ENCODE measurements around the gene FIBP.
A peak's percentile ranks its signal among the peaks of the same experiment; 100 is the strongest.

Gene FIBP

DNA sequence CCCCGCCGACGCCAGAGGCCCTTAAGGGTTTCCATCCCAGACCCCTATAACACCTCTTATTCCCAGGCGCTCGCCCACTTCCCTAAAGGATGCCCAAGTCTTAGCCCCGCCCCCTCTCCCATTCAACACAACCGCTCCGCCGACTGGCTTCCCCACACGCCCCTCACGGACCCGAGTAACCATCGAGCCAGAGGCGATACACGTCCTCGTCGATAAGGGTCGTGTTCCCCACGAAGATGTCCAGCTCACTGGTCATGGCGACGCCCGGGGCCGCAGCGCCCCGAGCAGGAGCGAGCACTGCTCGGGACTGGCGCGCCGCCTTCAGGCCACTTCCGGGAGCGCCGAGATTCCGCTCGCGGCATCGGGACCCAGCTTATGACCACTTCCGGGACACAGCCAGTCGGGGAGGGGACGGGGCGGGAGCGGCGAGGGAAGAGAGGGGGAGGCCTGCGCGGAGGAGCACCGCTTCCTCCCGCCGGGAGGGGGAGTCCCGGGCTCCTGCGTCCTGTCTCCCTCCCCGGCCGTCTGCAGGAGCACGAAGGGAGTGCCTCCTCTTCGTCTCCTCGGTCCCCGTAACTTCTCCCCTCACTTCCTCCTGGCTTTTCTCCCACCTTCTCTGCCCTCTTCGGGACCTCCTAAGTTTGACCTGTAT, at the start of gene FIBP:
Gene FIBP (minus strand): TSS at position 309 of the 652 bp plus-strand sequence. CDS start 53 bp downstream, at position 256.
- peak; percentile 92 to 93 for DNase-seq (ENCODE audit: low read depth in 1 of 2, low spot score in 1 of 2)

DNA sequence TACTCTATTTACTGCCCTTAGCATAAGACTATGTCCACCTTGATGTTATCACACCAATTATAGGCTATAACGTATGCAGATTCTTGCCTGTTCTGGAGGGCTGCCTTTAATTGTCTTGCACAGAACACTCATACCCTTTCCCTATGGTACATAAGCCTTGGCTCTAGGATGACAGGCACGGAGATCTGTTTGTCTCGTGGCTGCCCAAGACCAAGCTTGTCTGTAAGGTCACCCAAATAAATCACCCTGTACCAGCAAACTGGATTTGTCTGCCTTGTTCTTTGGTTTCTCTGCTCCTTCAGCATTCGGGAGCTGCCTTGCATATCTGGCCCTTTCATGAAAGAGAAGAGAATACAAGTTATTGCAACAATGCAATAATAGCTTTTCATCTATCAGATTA, 49.5 kb upstream of the FIBP start:
- no peak for DNase-seq (ENCODE audit: low read depth in 1 of 2, low spot score in 1 of 2)

DNA sequence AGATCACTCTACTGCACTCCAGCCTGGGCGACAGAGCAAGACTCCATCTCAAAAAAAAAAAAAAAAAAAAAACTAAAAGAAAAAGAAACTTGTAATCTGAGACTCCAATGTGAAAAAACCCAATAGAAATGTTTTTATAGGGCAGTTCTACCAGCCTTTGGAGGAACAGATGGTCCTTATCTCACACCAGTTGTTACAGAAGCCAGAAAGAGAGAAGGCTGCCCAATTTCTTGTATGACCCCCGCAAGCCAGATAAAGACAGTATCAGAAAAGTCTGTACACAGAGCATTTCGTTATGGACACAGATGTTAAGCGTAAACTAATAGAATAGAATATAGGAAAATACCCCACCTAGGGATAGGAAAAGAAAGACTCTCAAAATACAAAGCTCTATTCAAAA, 45.7 kb upstream of the FIBP start:
- DNase-seq (ENCODE audit: low read depth in 1 of 2, low spot score in 1 of 2) = no peak

GRCh38 chr11:65932558-65932919, 44.3 kb upstream of the FIBP start:
- no peak for DNase-seq (ENCODE audit: low read depth in 1 of 2, low spot score in 1 of 2)

DNA sequence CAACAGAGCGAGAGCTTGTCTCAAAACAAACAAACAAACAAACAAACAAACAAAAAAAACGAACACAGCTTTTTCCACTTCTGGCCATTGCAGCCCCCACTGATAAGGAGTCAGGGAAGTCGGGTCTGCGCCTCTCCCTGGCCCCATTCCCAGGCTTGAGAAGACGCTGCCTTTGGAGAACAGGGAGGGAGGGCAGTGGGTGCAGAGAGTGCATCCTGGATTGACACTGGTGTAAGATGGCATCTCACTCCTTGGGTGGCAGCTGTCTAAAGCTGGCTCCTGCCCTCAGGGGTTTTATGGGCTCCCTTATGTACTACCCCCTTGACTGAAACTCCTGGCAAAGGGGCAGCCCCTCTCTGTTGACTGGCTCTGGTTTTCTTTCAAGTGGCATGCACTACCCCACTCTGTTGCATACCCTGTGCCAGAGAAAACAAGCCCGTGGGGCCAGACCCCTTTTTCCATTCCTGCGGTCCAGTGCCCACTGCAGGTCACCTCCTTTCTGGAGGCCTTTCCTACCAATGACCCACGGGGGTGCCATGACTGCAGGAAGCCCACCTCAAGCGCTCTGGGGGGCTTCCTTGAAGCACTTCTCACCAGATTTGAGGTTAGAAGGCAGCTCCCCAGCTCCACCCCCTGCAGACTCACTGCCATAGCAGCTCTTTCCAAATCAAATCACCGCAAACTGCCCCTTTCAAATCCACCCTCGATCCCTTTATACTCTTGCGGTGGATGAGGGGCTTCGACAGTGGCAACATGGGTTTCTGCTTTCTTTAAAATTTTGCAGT, 43.7 kb upstream of the FIBP start:
- DNase-seq (ENCODE audit: low read depth in 1 of 2, low spot score in 1 of 2) = no peak

GRCh38 chr11:65928667-65929066, 40.4 kb upstream of the FIBP start:
- DNase-seq (ENCODE audit: low read depth in 1 of 2, low spot score in 1 of 2) = no peak

DNA sequence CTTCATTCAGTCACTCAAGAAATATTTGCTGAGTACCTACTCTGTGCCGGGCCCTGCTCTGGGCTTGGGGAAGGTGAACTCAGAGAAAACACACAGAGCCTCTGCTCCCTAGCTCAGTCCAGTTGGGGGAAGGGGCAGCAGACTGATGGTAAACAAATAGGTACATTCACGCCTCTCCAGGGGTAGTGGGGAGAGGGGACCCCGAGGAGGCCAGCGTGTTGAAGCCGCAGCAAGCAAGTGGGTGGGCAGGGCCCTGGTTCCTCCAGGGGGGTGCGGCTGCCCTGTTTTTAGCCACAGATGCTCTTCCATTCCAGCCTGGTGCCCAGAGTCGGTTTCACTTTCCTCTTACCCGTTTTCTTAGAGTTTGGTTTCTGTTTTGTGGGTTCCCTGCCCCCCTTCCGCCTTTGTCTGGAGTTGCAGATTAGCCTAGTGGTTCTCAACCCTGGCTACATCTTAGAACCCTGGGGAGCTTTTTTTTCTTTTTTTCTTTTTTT, 39.7 kb upstream of the FIBP start:
- peak; percentile 44 to 58 for DNase-seq (ENCODE audit: low read depth in 1 of 2, low spot score in 1 of 2)

DNA sequence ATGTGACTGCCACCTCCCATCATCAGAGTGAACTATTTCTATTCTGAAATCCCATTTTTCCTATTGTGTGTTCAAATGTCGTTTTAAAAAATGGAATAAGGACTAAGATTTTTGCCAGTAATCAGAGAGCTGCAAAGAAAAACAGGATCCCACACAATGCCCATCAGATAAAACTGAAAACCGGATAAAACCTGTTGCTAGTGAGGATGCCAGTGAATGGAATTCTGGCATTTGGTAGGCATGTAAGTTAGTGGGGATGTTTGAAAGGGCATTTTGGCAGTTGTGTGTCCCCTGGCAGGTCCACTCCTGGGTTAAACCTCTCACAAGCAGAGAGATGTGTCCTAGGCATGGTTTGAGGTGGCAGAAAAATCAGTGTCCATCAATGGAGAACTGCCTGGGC, 37.1 kb upstream of the FIBP start:
- no peak for DNase-seq (ENCODE audit: low read depth in 1 of 2, low spot score in 1 of 2)

- DNase-seq (ENCODE audit: low read depth in 1 of 2, low spot score in 1 of 2) = no peak
Observed at GRCh38 chr11:65922565-65922964, 34.3 kb upstream of the FIBP start.

- DNase-seq (ENCODE audit: low read depth in 1 of 2, low spot score in 1 of 2) = no peak
Observed at GRCh38 chr11:65921876-65922275, 33.6 kb upstream of the FIBP start.

GRCh38 chr11:65921033-65921555, 32.8 kb upstream of the FIBP start:
- DNase-seq (ENCODE audit: low read depth in 1 of 2, low spot score in 1 of 2) = no peak

DNA sequence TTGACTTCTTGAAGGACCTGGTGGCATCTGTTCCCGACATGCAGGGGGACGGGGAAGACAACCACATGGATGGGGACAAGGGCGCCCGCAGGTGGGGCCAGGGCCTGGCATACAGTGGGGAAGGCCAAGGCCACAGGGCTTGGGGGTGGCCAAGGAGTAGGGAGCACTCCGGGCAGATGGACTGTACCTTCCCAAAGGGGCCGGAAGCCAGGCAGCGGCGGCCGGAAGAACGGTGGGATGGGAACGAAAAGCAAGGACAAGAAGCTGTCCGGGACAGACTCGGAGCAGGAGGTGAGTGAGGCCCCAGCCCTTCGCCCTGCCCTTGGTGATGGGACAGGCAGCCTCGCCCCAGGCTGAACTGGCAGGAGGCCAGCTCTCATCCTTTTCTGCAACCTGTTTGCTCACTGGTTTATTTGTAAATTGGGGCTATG, 32.1 kb upstream of the FIBP start:
- no peak for DNase-seq (ENCODE audit: low read depth in 1 of 2, low spot score in 1 of 2)

- DNase-seq (ENCODE audit: low read depth in 1 of 2, low spot score in 1 of 2) = peak in 1 of 2 donors; percentile 28
Observed at GRCh38 chr11:65919573-65920371, 31.5 kb upstream of the FIBP start.

GRCh38 chr11:65919141-65919572, 30.9 kb upstream of the FIBP start, which contains the start of gene DRAP1:
Gene DRAP1 (plus strand): TSS chr11:65919426. CDS start chr11:65919502, 76 bp downstream.
- peak; percentile 98 to 100 for DNase-seq (ENCODE audit: low read depth in 1 of 2, low spot score in 1 of 2)

DNA sequence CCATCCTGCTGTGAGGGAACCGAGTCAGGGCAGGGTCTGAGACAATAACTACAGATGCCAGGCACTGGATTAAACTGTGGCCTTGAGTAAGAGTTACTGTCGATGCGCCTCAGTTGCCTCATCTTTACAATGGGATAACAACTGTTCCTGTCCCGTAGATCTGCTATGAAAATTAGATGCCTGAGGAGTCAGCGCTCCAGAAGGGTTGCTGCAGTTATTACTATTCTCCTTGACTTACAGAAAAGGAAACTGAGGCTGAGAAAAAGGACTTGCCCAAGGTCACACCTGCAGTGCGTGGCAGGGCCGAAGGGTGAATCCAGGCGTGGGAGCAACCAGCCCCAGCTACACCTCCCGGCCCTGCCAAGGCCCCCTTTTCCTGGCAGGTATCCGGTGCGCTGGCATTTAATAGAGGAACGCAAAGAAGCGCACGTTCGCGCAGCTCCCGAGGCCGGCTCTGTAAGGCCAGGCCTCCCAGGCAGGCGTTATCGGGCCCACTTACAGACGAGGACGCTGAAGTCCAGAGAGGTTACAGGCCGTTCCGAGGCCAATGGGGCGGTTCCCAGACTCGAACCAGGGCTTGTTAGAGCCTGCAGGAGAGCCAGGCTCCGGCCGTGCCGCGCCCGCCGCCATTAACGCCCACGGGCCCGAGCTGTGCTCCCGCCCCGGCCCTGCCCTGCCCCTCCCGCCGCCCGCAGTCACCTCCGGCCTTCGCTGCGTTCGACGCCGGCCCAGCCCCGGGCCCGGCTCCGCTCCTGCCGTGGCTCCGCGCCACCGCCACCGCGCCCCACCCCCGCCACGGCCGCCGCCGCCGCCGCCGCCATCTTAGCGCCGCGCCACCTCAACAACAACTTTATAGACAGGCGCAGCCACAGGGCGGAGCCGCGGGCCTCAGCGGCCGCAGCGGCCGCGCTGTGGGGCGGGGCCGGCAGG, 30.2 kb upstream of the FIBP start, which contains the start of gene C11orf68:
Gene C11orf68 (minus strand): TSS at position 852 of the 930 bp plus-strand sequence. CDS start 31 bp downstream, at position 821.
- DNase-seq (ENCODE audit: low read depth in 1 of 2, low spot score in 1 of 2) = peak in 1 of 2 donors; percentile 10

- DNase-seq (ENCODE audit: low read depth in 1 of 2, low spot score in 1 of 2) = no peak
Observed at GRCh38 chr11:65917434-65918210, 29.4 kb upstream of the FIBP start.

DNA sequence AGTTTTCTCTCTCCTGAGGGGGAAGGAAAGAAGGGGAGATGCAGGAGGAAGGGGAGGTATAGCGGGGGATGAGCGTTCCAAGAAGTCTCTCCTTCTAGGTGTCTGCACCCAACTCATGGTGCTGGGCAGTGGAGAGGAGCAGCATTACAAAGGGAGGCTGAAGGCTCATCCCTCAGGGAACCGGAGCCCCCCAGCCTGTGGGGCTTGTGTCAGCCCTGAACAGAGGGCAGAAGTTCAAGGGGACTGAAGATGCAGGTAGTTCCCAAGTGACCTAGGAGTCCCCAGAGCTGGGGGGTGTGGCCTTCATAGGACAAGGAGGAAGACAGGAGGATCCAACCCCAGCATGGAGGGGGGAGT, 28.8 kb upstream of the FIBP start:
- no peak for DNase-seq (ENCODE audit: low read depth in 1 of 2, low spot score in 1 of 2)

GRCh38 chr11:65916391-65916790, 28.1 kb upstream of the FIBP start:
- no peak for DNase-seq (ENCODE audit: low read depth in 1 of 2, low spot score in 1 of 2)

DNA sequence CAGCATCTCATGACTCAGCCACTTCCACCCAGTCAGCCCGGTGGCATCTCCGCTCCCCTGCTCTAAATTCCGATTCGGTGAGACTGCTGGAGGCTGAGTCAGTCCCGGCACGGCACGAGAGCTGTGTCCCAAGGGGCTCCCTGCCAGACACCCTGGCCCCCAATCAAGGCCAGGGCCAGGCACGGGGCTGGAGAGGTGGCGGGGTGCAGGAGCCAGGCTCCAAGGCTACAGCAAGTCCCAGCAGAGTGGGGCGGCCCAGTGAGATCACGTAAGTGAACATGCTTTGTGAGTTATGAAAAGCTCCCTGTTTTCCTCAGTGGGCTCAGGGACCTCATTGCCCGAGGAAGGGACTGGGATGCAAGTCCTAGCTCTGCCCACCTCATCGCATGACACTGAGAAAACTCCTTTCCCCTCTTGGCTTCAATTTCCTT, 27.6 kb upstream of the FIBP start:
- DNase-seq (ENCODE audit: low read depth in 1 of 2, low spot score in 1 of 2) = no peak
